HUES64 (cell line): ENCODE measurements around the gene TBC1D30.
"Not testable (repeated sequence)": the region's sequence is repeated elsewhere in the genome, so short reads cannot be mapped to it uniquely, and the experiment has no call there.

Experiments
- H3K27ac ChIP-seq: 2 replicates; pipeline ENCODE4 v1.7.0; 2013; ENCODE audit warnings: low read depth, low read length, inconsistent platforms
- H3K27me3 ChIP-seq: 2 replicates; pipeline ENCODE4 v1.6.1; 2013; ENCODE audit warnings: mild to moderate bottlenecking, low read length; ENCODE audit not compliant: insufficient read depth
- H3K36me3 ChIP-seq: 2 replicates; pipeline ENCODE4 v1.6.1; 2013; ENCODE audit warnings: mild to moderate bottlenecking, low read length; ENCODE audit not compliant: insufficient read depth
- H3K4me1 ChIP-seq: 2 replicates; pipeline ENCODE4 v1.6.1; 2013; ENCODE audit warnings: mild to moderate bottlenecking, low read length, moderate library complexity; ENCODE audit not compliant: insufficient read depth
- H3K4me3 ChIP-seq: 2 replicates; pipeline ENCODE4 v1.5.1; 2013; ENCODE audit warnings: mild to moderate bottlenecking, low read length, moderate library complexity
- H3K9ac ChIP-seq: 2 replicates; pipeline ENCODE4 v1.6.1; 2013; ENCODE audit warnings: mild to moderate bottlenecking, low read depth, low read length
- H3K9me3 ChIP-seq: 2 replicates; pipeline ENCODE4 v1.6.1; 2013; ENCODE audit warnings: low read depth, low read length; ENCODE audit not compliant: insufficient read depth
- WGBS: fragments of 150-250, 120-280 bp; methylation state at CpG from one replicate; pipeline ENCODE4 v1.1.7; 2013; ENCODE audit warnings: missing lambda C conversion rate; 5-methylcytosine and 5-hydroxymethylcytosine counted together

Gene TBC1D30

DNA sequence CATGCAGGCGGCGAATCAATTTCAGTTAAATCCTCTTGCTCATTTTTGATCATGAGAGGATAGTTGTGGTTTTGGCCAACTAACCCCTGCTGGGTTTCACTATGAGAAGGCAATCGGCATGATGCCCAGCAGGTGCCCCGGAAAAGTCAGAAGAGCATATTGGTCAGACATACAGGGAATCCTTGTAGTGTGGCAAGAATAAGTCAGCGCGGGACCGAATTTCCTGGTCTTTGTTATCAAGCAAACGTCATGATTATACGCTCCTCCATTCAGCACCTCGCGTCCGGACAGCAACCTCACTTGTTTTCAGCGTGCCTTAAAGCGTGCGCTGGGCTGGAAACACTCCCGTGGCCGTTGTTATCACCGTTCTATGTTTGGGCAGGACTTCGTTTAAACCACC is 1.8 kb downstream of the TBC1D30 start:
- H3K9ac ChIP-seq, result no peak overlapping the region
- peaks cover 68% of the 10 kb centered on the region for H3K27me3 ChIP-seq
- H3K27ac ChIP-seq, result no peak overlapping the region
- peaks cover 13% of the 10 kb centered on the region; the same call in 1 of the 2 replicates for H3K9me3 ChIP-seq
- H3K4me1 ChIP-seq, result 0 out of 2 replicates have a peak, but pooled peaks cover 5% of the 10 kb centered on the region
- H3K4me3 ChIP-seq, result peak overlapping the region; percentile 67
- WGBS, result 5% methylated on average over 19 of the region's 19 CpGs
- no peaks in the 10 kb centered on the region for H3K36me3 ChIP-seq

DNA sequence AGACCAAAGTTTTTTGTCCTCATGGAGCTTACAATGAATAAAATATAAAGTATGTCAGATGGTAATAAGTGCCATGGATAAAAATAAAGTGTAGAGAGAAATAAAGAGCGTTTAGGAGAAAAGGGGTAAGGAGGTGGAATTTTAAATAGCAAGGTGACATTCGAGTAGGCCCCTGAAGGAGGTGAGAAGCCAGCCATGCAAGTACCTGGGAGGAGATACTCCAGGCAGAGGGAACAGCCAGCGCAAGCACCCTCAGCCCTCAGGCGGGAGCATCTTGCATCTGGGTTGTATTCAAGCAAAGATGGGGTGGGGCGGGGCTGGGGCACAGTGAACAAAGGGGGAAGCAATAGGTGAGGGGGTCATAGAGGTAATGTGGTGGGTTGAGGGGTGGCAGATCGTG is 4.3 kb downstream of the TBC1D30 start:
- peaks cover 9% of the 10 kb centered on the region for H3K9me3 ChIP-seq
- no peak overlapping the region for H3K9ac ChIP-seq
- H3K4me1 ChIP-seq, result 0 out of 2 replicates have a peak, but pooled peaks cover 5% of the 10 kb centered on the region
- no peak overlapping the region for H3K27ac ChIP-seq
- H3K4me3 ChIP-seq, result no peak overlapping the region
- WGBS, result 82% methylated on average over 6 of the region's 6 CpGs
- H3K27me3 ChIP-seq, result peaks cover 56% of the 10 kb centered on the region
- no peaks in the 10 kb centered on the region for H3K36me3 ChIP-seq

DNA sequence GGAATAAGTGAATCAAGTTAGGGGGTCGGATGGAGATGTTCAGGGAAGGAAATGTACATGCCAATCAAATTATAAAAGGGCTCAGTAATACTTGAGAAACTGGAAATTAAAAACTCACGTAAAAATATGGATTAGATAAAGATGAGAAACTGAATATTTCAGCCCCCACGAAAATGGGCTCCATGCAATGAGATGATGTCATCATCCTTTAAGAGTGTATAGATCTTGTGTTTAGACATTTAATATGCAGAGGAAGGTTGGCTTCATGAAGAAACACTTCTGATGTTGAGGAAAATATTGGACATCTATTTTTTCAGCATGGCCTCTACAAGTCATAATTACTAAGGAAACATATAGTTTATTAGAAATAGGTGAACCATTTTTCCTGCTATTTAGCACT is 9.5 kb downstream of the TBC1D30 start:
- H3K4me3 ChIP-seq, result no peak overlapping the region
- no peak overlapping the region for H3K9ac ChIP-seq
- WGBS, result 91% methylated on average over 3 of the region's 3 CpGs
- H3K36me3 ChIP-seq, result no peaks in the 10 kb centered on the region
- H3K9me3 ChIP-seq, result peaks cover 9% of the 10 kb centered on the region
- H3K27me3 ChIP-seq, result peaks cover 6% of the 10 kb centered on the region
- H3K27ac ChIP-seq, result no peak overlapping the region
- H3K4me1 ChIP-seq, result no peaks in the 10 kb centered on the region

DNA sequence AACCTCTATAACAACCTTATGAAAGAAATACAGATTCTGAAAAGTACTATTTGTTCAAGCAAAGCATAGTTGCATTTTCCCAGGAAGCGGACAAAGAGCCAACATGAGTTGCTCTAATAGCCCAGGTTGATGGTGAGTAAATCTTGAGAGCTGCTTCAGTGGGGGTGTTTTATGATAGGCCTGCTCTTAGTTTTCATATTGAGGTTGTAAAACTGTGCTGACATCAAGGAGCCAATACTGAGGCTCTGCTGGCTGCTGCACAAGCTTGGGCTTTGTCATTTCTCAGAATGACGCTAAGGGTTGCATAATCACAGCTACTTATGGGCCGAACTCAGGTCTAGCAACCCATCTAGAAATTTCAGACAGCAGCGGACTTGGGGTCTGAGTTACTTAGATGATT is 11.5 kb downstream of the TBC1D30 start:
- Histone ChIP-seq H3K36me3 (no peaks in the 10 kb centered on the region), H3K4me3 (no peak overlapping the region)

DNA sequence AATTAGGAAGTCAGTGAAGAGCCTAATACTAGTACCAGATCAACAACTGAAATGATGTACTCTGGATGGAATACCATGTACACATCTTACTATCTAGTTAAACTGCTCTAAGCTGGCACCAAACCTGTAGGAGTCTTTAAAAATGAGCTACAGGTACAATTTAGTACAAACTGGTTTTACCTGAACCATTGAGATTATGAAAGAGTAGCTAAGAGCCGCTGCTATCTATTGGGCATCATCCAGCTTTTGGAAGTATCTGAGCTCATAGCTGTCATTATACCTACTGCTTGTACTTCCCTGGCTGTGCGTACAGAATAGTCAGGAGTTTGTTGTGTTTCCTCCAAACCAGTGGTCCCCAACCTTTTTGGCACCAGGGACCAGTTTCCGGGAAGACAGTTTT is 12.4 kb downstream of the TBC1D30 start:
- 94% methylated on average over 3 of the region's 3 CpGs for WGBS
- H3K4me3 ChIP-seq, result no peak overlapping the region
- no peak overlapping the region for H3K27ac ChIP-seq

More for the DNA sequence above, 11.5 kb downstream of the TBC1D30 start:
- WGBS, result 97% methylated on average over 4 of the region's 4 CpGs
- no peaks in the 10 kb centered on the region for H3K27me3 ChIP-seq
- H3K27ac ChIP-seq, result no peak overlapping the region
- H3K9ac ChIP-seq, result no peak overlapping the region
- H3K9me3 ChIP-seq, result peaks cover 9% of the 10 kb centered on the region
- no peaks in the 10 kb centered on the region for H3K4me1 ChIP-seq

DNA sequence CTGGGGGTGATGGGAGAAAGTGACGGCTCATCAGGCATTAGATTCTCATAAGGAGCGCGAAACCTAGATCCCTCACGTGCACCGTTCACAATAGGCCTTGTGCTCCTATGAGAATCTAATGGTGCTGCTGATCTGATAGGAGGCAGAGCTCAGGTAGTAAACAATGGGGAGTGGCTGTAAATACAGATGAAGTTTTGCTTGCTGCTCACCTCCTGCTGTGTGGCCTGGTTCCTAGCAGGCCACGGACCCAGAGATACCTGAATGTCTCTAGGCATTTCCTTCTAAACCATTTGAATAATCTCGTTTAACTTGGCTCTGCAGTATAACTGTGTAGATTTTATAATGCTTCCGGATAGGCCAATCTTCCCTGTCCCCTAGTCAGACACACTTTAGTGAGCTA is 13.0 kb downstream of the TBC1D30 start:
- H3K27me3 ChIP-seq, result no peaks in the 10 kb centered on the region

More for the DNA sequence above, 12.4 kb downstream of the TBC1D30 start:
- no peaks in the 10 kb centered on the region for H3K36me3 ChIP-seq
- H3K4me1 ChIP-seq, result no peaks in the 10 kb centered on the region
- H3K9ac ChIP-seq, result no peak overlapping the region
- no peaks in the 10 kb centered on the region for H3K27me3 ChIP-seq
- H3K9me3 ChIP-seq, result peaks cover 9% of the 10 kb centered on the region

DNA sequence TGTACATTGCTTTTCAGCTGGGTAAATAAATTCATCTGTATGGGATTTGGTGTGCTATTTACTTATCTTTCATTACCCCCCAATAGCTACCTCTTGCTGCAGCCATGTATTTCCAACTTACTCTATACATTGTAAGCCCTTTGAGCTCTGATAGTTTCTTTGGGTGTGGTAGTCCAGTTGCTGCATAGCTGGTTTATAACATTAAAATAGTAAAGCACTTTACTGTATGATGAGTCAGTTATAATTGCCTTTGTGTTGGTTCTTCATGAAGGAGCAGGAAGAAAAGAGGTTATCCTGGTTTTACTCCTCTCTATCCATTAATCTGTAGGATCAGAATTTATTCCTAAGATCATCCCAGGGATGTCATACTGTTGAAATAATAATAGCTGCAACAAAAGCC is 15.7 kb downstream of the TBC1D30 start:
- Histone ChIP-seq H3K4me1 (no peaks in the 10 kb centered on the region), H3K9ac (no peak overlapping the region), H3K36me3 (no peaks in the 10 kb centered on the region), H3K9me3 (no peaks in the 10 kb centered on the region), H3K4me3 (no peak overlapping the region), H3K27me3 (no peaks in the 10 kb centered on the region), H3K27ac (no peak overlapping the region)

More for the DNA sequence above, 13.0 kb downstream of the TBC1D30 start:
- H3K9me3 ChIP-seq, result peaks cover 5% of the 10 kb centered on the region; the same call in 1 of the 2 replicates
- H3K36me3 ChIP-seq, result no peaks in the 10 kb centered on the region
- 88% methylated on average over 8 of the region's 8 CpGs for WGBS
- H3K27ac ChIP-seq, result no peak overlapping the region
- no peak overlapping the region for H3K9ac ChIP-seq
- no peak overlapping the region for H3K4me3 ChIP-seq
- H3K4me1 ChIP-seq, result no peaks in the 10 kb centered on the region

DNA sequence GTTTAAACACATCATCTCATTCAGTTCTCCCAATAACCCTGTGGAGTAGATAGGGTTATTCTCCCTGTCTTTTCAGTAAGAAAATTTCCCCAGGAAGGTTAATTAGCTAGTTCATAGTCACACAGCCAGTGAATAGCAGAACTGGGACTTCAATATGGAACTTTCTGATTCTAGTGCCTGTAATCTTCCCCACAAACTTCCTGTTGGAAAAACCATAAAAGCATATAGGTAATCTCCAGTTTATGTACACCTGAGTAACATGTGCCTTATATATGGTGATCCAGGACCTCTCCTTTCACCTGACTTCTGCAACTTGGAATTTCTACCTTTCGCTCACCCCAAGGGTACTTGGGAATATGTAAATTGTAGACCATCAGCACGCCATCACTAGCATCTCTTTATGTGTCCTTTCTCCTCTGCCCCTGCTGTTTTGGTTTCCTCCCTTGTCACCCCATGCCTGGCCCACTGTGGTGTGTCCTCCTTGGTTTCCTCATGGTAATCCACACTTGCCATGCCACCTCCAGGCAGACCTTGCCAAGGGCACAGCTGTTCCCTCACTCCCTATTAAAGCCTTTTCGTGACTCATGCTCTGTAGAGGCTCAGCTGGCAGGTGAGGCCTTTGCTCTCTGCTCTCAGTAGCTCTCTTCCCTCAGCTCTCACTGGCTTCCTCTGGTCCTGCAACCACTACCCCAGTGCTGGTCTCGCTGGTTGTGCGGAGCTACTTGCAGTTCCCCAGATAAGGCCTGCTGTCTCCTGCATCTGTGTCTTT is 16.7 kb downstream of the TBC1D30 start:
- Histone ChIP-seq H3K9ac (no peak overlapping the region), H3K36me3 (no peaks in the 10 kb centered on the region), H3K9me3 (no peaks in the 10 kb centered on the region), H3K4me3 (no peak overlapping the region), H3K27me3 (no peaks in the 10 kb centered on the region), H3K27ac (no peak overlapping the region), H3K4me1 (no peaks in the 10 kb centered on the region)
- WGBS, result 82% methylated on average over 5 of the region's 5 CpGs

DNA sequence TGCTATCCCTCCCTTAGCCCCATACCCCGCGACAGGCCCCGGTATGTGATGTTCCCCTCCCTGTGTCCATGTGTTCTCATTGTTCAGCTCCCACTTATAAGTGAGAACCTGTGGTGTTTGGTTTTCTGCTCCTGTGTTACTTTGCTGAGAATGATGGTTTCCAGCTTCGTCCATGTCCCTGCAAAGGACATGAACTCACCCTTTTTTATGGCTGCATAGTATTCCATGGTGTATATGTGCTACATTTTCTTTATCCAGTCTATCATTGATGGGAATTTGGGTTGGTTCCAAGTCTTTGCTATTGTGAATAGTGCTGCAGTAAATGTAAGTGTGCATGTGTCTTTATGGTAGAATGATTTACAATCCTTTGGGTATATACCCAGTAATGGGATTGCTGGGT is 24.0 kb downstream of the TBC1D30 start:
- not testable (repeated sequence) for H3K27me3 ChIP-seq, H3K27ac ChIP-seq, H3K36me3 ChIP-seq, H3K4me3 ChIP-seq, H3K4me1 ChIP-seq, H3K9me3 ChIP-seq, H3K9ac ChIP-seq
- whole genome bisulfite sequencing, result 100% methylated on average over 4 of the region's 4 CpGs

DNA sequence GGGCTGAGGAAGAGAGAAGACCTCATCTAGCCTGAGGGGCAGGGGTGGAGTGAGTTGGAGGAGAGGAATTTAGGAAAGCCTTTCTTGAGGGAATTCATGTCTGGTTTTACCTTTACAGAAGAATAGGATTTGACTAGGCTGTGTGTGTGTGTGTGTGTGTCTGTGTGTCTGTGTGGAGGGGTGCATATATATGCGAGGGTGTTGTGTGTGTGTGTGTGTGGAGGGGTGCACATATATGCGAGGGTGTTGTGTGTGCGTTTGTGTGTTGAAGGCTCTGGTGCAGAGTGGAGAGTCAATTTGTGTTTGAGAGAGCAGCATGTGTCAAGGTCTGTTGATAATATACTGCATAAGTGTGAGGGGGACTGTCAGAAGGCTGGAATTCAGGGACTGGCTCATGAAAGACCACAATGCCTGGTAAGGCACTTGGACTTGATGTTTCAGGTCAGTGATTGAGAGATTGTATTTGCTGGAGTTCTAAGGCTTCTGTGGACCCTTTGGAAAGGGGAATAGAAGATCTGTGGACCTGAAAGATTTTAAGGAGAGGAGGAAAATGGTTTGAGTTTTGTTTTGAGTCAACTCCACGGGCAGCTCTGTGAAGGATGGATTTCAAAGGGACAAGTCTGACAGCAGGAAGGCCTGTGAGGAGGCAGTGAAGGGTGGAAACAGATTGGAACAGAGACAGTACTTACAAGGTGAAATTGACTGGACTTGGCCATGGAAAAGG is 34.6 kb downstream of the TBC1D30 start:
- H3K9me3 ChIP-seq, result no peaks in the 10 kb centered on the region
- H3K27me3 ChIP-seq, result no peaks in the 10 kb centered on the region
- no peak overlapping the region for H3K4me3 ChIP-seq
- WGBS, result 89% methylated on average over 4 of the region's 4 CpGs
- no peak overlapping the region for H3K9ac ChIP-seq
- H3K36me3 ChIP-seq, result no peaks in the 10 kb centered on the region
- H3K4me1 ChIP-seq, result peaks cover 4% of the 10 kb centered on the region; the same call in 1 of the 2 replicates
- no peak overlapping the region for H3K27ac ChIP-seq

DNA sequence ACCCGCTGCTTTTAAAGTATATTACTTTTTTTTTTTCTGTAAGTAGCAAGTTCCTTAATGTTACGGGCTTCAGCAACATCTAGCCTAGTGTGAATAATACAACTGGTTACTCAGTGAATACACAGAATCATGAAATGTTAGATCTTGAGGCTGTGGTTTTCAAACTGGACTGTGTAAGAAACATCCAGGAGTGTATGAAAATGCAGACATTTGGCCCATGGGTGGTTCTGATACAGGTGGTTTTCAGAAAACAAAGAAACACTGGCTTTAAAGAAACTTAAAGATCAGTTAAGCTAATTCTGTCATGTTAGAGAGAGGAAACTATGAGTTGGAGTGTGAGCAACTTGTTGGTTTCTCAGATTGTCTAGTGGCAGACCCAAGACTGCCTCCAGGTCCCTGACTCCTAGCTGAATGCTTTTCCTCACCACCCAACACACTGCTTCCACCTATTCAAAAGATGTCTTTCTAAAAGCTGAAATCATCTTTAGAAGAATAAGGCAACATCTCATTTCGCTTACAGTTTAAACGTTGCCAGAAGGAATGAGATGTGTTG is 36.1 kb downstream of the TBC1D30 start:
- Histone ChIP-seq H3K9me3 (no peaks in the 10 kb centered on the region), H3K27ac (no peak overlapping the region), H3K27me3 (no peaks in the 10 kb centered on the region), H3K9ac (no peak overlapping the region), H3K4me1 (peaks cover 16% of the 10 kb centered on the region), H3K36me3 (no peaks in the 10 kb centered on the region), H3K4me3 (no peak overlapping the region)
- WGBS, result 93% methylated on average over 3 of the region's 4 CpGs
